ENCODE data around the gene PTTG1.

The PTTG1 gene

GRCh38 chr5:160397492-160397891 is 24.2 kb upstream of the PTTG1 start:
- peaks cover 3% of the 10 kb centered on the region for H3K36me3 Mint-ChIP-seq
- peaks cover 18% of the 10 kb centered on the region for H3K4me1 Mint-ChIP-seq
- H3K9me3 Mint-ChIP-seq, result no peaks in the 10 kb centered on the region
- no peak overlapping the region for H3K27ac Mint-ChIP-seq
- no peak overlapping the region for H3K4me3 Mint-ChIP-seq
- DNase-seq, result no peak
- no peaks in the 10 kb centered on the region for H3K27me3 Mint-ChIP-seq
- CTCF ChIA-PET, result no interaction called here

GRCh38 chr5:160398806-160399205 is 22.8 kb upstream of the PTTG1 start:
- Mint-ChIP-seq H3K27me3 (no peaks in the 10 kb centered on the region), H3K4me3 (peak overlapping the region; percentile 81), H3K36me3 (peaks cover 11% of the 10 kb centered on the region), H3K27ac (no peak overlapping the region), H3K4me1 (peaks cover 18% of the 10 kb centered on the region), H3K9me3 (no peaks in the 10 kb centered on the region)
- CTCF ChIA-PET, result no interaction called here
- DNase-seq, result no peak

GRCh38 chr5:160399402-160400353 is 22.0 kb upstream of the PTTG1 start, which contains the start of gene FAM200C:
Gene FAM200C (minus strand): TSS chr5:160400054. CDS start chr5:160395490, 4,564 bp downstream.
- CTCF ChIA-PET, result interaction anchor here (1.2 kb wide), 1 partner anchor 9 kb away, joined by 3 read pairs; no protein-coding TSS in a partner anchor
- DNase-seq, result peak; percentile 79
- H3K27ac Mint-ChIP-seq, result peak within 1 kb of the TSS; percentile 54
- H3K27me3 Mint-ChIP-seq, result no peaks in the 10 kb centered on the region
- H3K9me3 Mint-ChIP-seq, result no peaks in the 10 kb centered on the region
- H3K36me3 Mint-ChIP-seq, result peaks cover 17% of the 10 kb centered on the region
- H3K4me1 Mint-ChIP-seq, result peaks cover 18% of the 10 kb centered on the region
- peak within 1 kb of the TSS; percentile 81 for H3K4me3 Mint-ChIP-seq

GRCh38 chr5:160418561-160419457 is 2.8 kb upstream of the PTTG1 start, which contains the start of gene SLU7:
Gene SLU7 (minus strand): TSS chr5:160419081. CDS start chr5:160415294, 3,787 bp downstream.
- Mint-ChIP-seq H3K4me3 (peak within 1 kb of the TSS; percentile 92), H3K36me3 (peaks cover 32% of the 10 kb centered on the region), H3K9me3 (no peaks in the 10 kb centered on the region), H3K27ac (peak within 1 kb of the TSS; percentile 97), H3K4me1 (peaks cover 68% of the 10 kb centered on the region), H3K27me3 (no peaks in the 10 kb centered on the region)
- peak; percentile 95 for DNase-seq
- CTCF ChIA-PET, result interaction anchor here (0.7 to 3.4 kb wide), 5 partner anchors 12 to 397 kb away, joined by 3 to 19 read pairs (median 3); no protein-coding TSS in a partner anchor

DNA sequence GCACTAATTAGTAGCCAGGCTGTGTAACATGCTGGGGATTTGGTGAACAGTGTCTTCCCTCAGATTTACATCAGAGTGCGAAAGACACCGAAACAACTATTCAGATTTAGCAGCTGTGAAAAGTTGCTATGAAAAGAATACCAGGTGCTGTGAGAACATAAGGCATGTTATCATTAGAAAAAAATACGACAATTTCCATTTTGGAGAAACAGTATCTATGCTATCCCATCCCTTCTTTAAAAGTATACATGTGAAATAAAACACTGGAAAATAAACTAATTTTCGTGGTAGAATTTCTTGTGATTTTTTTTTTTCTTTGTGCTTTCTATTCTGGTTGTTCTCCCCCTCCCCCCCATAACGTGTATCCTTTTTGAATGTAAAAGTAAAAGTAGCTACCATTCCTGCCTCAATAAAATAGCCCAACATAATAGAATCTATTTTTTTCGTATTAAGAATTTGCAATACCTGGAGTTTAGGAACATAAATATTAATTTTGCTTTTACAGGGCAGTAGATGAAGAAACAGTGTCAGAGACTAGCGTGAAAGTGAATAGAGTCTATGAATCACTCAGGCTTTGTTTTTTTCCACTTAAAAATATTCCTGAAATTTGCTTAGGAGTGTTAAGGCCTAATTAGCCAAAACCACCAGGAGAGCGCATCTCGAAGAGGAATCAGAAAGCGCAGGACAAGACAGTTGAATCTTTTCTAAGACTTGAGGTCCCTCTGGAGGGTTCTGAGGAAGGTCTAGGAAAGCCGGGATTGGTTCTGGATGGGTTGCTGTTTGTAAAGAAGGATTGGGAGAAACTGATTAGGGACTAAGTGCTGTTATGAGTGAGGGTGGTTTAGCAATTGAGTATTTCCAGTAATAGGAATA is 2.0 kb upstream of the PTTG1 start:
- Mint-ChIP-seq H3K9me3 (no peaks in the 10 kb centered on the region), H3K4me3 (peak overlapping the region; percentile 92), H3K4me1 (peaks cover 77% of the 10 kb centered on the region), H3K27ac (peak overlapping the region; percentile 97), H3K36me3 (peaks cover 40% of the 10 kb centered on the region), H3K27me3 (no peaks in the 10 kb centered on the region)
- DNase-seq, result no peak
- CTCF ChIA-PET, result interaction anchor here (0.7 to 3.4 kb wide), 5 partner anchors 19 to 398 kb away, joined by 3 to 19 read pairs (median 3); no protein-coding TSS in a partner anchor

- peaks cover 42% of the 10 kb centered on the region for H3K36me3 Mint-ChIP-seq
- CTCF ChIA-PET, result interaction anchor here (0.7 to 3.4 kb wide), 2 partner anchors 19 to 326 kb away, joined by 3 to 19 read pairs; no protein-coding TSS in a partner anchor
Measured at GRCh38 chr5:160420331-160420610, 1.4 kb upstream of the PTTG1 start.

GRCh38 chr5:160423099-160423498 is 1.4 kb downstream of the PTTG1 start:
- H3K4me1 Mint-ChIP-seq, result peaks cover 70% of the 10 kb centered on the region
- H3K27me3 Mint-ChIP-seq, result no peaks in the 10 kb centered on the region
- CTCF ChIA-PET, result interaction anchor here (1.5 to 10.3 kb wide), 2 partner anchors 16 to 206 kb away, joined by 3 to 54 read pairs; no protein-coding TSS in a partner anchor
- H3K4me3 Mint-ChIP-seq, result peak overlapping the region; percentile 95
- H3K36me3 Mint-ChIP-seq, result peaks cover 47% of the 10 kb centered on the region
- no peak for DNase-seq
- H3K27ac Mint-ChIP-seq, result peak overlapping the region; percentile 71
- H3K9me3 Mint-ChIP-seq, result no peaks in the 10 kb centered on the region

More at GRCh38 chr5:160420331-160420610, 1.4 kb upstream of the PTTG1 start:
- Mint-ChIP-seq H3K4me3 (peak overlapping the region; percentile 92), H3K27ac (peak overlapping the region; percentile 97), H3K4me1 (peaks cover 81% of the 10 kb centered on the region), H3K27me3 (no peaks in the 10 kb centered on the region), H3K9me3 (no peaks in the 10 kb centered on the region)
- no peak for DNase-seq

GRCh38 chr5:160427607-160428006 is 6.0 kb downstream of the PTTG1 start:
- Mint-ChIP-seq H3K36me3 (peaks cover 58% of the 10 kb centered on the region), H3K27ac (no peak overlapping the region), H3K4me3 (no peak overlapping the region), H3K9me3 (no peaks in the 10 kb centered on the region), H3K4me1 (peaks cover 34% of the 10 kb centered on the region), H3K27me3 (no peaks in the 10 kb centered on the region)
- CTCF ChIA-PET, result interaction anchor here (10.3 kb wide), 1 partner anchor 11 kb away, joined by 54 read pairs; no protein-coding TSS in a partner anchor
- DNase-seq, result no peak

DNA sequence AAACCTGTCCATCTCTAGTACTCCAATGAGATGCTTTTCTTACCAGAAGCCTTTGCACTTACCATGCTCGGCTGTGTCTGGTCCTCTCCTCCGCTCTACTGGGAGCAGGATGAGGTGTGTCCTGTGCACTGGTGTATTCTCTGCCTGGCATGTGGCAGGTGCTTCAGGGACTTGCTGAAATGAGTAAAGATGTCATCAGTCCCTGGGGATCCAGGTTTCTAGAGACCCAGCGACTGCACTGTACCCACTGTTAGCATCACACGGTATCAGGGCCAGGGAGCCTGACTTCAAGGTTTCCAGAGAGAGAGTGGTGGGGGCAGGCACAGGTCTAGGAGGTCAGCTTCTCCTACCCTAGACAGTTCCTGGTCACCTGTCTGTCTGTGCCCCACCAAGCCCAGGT is 10.5 kb downstream of the PTTG1 start:
- peaks cover 2% of the 10 kb centered on the region for H3K4me1 Mint-ChIP-seq

GRCh38 chr5:160432787-160433186 is 11.1 kb downstream of the PTTG1 start:
- H3K9me3 Mint-ChIP-seq, result no peaks in the 10 kb centered on the region
- no peak overlapping the region for H3K27ac Mint-ChIP-seq
- peaks cover 16% of the 10 kb centered on the region for H3K27me3 Mint-ChIP-seq
- H3K4me1 Mint-ChIP-seq, result no peaks in the 10 kb centered on the region
- no peak overlapping the region for H3K4me3 Mint-ChIP-seq
- DNase-seq, result no peak
- H3K36me3 Mint-ChIP-seq, result peaks cover 22% of the 10 kb centered on the region
- CTCF ChIA-PET, result no interaction called here

More for the DNA sequence above, 10.5 kb downstream of the PTTG1 start:
- CTCF ChIA-PET, result no interaction called here
- H3K36me3 Mint-ChIP-seq, result peaks cover 28% of the 10 kb centered on the region
- DNase-seq, result no peak
- H3K4me3 Mint-ChIP-seq, result no peak overlapping the region
- no peak overlapping the region for H3K27ac Mint-ChIP-seq
- H3K9me3 Mint-ChIP-seq, result no peaks in the 10 kb centered on the region
- H3K27me3 Mint-ChIP-seq, result peaks cover 16% of the 10 kb centered on the region

- H3K27ac Mint-ChIP-seq, result no peak overlapping the region
Measured at GRCh38 chr5:160434022-160434531, 12.4 kb downstream of the PTTG1 start.

DNA sequence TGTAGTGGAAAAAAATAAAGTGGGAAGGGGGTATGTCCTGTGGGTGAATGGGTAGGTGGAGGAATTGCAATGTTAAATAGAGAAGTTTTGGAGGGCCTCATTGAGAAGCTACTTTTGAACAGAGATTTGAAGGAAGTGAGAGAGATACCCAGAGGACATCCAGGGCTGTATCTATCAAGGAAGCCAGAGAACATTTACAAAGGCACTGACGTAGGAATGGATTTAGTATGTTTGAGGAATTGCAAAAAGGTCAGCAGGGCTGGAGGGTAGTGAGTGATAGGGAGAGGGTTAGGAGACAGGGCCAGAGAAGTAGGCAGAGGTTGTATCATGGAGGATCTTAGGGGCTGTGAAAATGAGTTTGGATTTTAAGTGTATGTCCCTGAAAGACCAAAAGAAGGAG is 13.9 kb downstream of the PTTG1 start:
- H3K27me3 Mint-ChIP-seq, result peaks cover 16% of the 10 kb centered on the region
- peaks cover 13% of the 10 kb centered on the region for H3K4me1 Mint-ChIP-seq
- H3K9me3 Mint-ChIP-seq, result no peaks in the 10 kb centered on the region
- no peak overlapping the region for H3K27ac Mint-ChIP-seq
- H3K36me3 Mint-ChIP-seq, result peaks cover 2% of the 10 kb centered on the region
- DNase-seq, result no peak
- CTCF ChIA-PET, result no interaction called here
- H3K4me3 Mint-ChIP-seq, result no peak overlapping the region

More at GRCh38 chr5:160434022-160434531, 12.4 kb downstream of the PTTG1 start:
- Mint-ChIP-seq H3K27me3 (peaks cover 16% of the 10 kb centered on the region), H3K4me1 (peaks cover 10% of the 10 kb centered on the region), H3K4me3 (no peak overlapping the region), H3K36me3 (peaks cover 10% of the 10 kb centered on the region), H3K9me3 (no peaks in the 10 kb centered on the region)
- DNase-seq, result no peak
- CTCF ChIA-PET, result no interaction called here

DNA sequence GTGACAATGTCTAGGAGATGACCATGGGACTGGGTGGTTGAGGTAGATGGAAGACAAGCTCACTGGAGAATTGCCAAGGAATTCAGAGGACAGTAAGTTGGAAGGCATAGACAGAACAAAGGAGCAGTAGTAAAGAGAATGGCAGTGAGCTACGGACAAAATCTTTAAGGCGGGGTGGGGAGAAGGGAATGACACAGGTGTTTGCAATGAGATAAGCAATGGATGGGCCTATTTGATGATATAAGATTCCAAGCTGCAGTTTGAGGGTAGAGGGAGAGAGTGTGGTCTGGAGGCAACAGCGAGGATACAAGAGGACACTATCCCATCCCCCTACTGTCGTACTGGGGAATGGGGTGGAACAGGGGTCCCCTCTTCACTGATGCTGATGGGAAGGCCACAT is 14.4 kb downstream of the PTTG1 start:
- H3K4me1 Mint-ChIP-seq, result peaks cover 14% of the 10 kb centered on the region
- H3K36me3 Mint-ChIP-seq, result peaks cover 2% of the 10 kb centered on the region
- CTCF ChIA-PET, result interaction anchor here (0.5 kb wide), 1 partner anchor 35 kb away, joined by 3 read pairs; no protein-coding TSS in a partner anchor
- no peak for DNase-seq
- peaks cover 16% of the 10 kb centered on the region for H3K27me3 Mint-ChIP-seq
- H3K9me3 Mint-ChIP-seq, result no peaks in the 10 kb centered on the region
- H3K27ac Mint-ChIP-seq, result no peak overlapping the region
- no peak overlapping the region for H3K4me3 Mint-ChIP-seq

Data from activated naive CD4-positive, alpha-beta T cell treated with anti-CD3 and anti-CD28 coated beads, Interleukin-2, amount 10 ng/mL, durations not matched to agents 7 days and 5 days (primary cell).